Neural cell (in vitro differentiated cells): ENCODE measurements around the gene MTA1. TPM values are rescaled to one million over a fixed set of nuclear protein-coding genes. Genes with fewer than 3 reads are reported as not detected.

ENCODE experiments used
- H2AFZ ChIP-seq: fragments of 200-600, 300-800 bp; sonication (generic), shearing (Covaris generic); 2 replicates; pipeline ENCODE4 v1.6.0; 2014; ENCODE audit warnings: low read depth, mild to moderate bottlenecking, antibody characterized with exemption, low read length, moderate library complexity
- H3F3A ChIP-seq: fragments of 200-600 bp; shearing (Covaris generic); 2 replicates; pipeline ENCODE4 v1.6.1; 2016; ENCODE audit warnings: mild to moderate bottlenecking, moderate library complexity, mixed read lengths, antibody characterized with exemption, low read length; ENCODE audit not compliant: insufficient read depth, poor library complexity, severe bottlenecking
- H3K27ac ChIP-seq: fragments of 200-600, 300-800 bp; sonication (generic), shearing (Covaris generic); 2 replicates; pipeline ENCODE4 v1.5.1; 2014; ENCODE audit warnings: mild to moderate bottlenecking, low read length, moderate library complexity
- H3K27me3 ChIP-seq: fragments of 300-800, 200-600 bp; sonication (generic), shearing (Covaris generic); 2 replicates; pipeline ENCODE4 v1.6.0; 2014; ENCODE audit warnings: mild to moderate bottlenecking, low read depth, low read length, moderate library complexity; ENCODE audit not compliant: insufficient read depth
- H3K36me3 ChIP-seq: fragments of 300-800, 200-600 bp; sonication (generic), shearing (Covaris generic); 2 replicates; pipeline ENCODE4 v1.5.1; 2014; ENCODE audit warnings: mild to moderate bottlenecking, antibody characterized with exemption, low read length, moderate library complexity; ENCODE audit not compliant: insufficient read depth
- H3K4me2 ChIP-seq: fragments of 300-800, 200-600 bp; sonication (generic), shearing (Covaris generic); 2 replicates; pipeline ENCODE4 v1.6.0; 2014; ENCODE audit warnings: mild to moderate bottlenecking, low read length
- H3K4me3 ChIP-seq: fragments of 300-800, 200-600 bp; sonication (generic), shearing (Covaris generic); 2 replicates; pipeline ENCODE4 v1.5.1; 2014; ENCODE audit warnings: mild to moderate bottlenecking, low read length, moderate library complexity
- H3K79me2 ChIP-seq: fragments of 200-600 bp; shearing (Covaris generic); replicated peaks from 2 replicates; pipeline ENCODE4 v1.6.0; 2014; ENCODE audit warnings: mild to moderate bottlenecking, low read length, moderate library complexity; ENCODE audit not compliant: insufficient read depth
- H3K9ac ChIP-seq: fragments of 300-800, 200-600 bp; sonication (generic), shearing (Covaris generic); 2 replicates; pipeline ENCODE4 v1.6.1; 2016; ENCODE audit warnings: mild to moderate bottlenecking, low read length, mixed read lengths
- H3K9me2 ChIP-seq: fragments of 200-600 bp; shearing (Covaris generic); 2 replicates; pipeline ENCODE4 v1.6.1; 2016; ENCODE audit warnings: mild to moderate bottlenecking, low read length, mixed read lengths; ENCODE audit not compliant: insufficient read depth
- H3K9me3 ChIP-seq: fragments of 200-600, 300-800 bp; sonication (generic), shearing (Covaris generic); 2 replicates; pipeline ENCODE4 v1.6.1; 2016; ENCODE audit warnings: mild to moderate bottlenecking, mixed run types, low read length, moderate library complexity, mixed read lengths
- H4K20me1 ChIP-seq: fragments of 200-600 bp; shearing (Covaris generic); 2 replicates; pipeline ENCODE4 v1.6.1; 2016; ENCODE audit warnings: mild to moderate bottlenecking, mixed run types; ENCODE audit not compliant: insufficient read depth
- CTCF ChIP-seq: fragments of 450-650 bp; IDR thresholded peaks from 2 replicates; pipeline ENCODE4 v1.5.1; 2014; ENCODE audit warnings: antibody characterized with exemption, mild to moderate bottlenecking, moderate library complexity; ENCODE audit not compliant: poor library complexity, severe bottlenecking
- EP300 ChIP-seq: fragments of 450-650 bp; conservative IDR thresholded peaks from 2 replicates; pipeline ENCODE4 v1.6.1; 2014; ENCODE audit warnings: antibody characterized with exemption, mild to moderate bottlenecking, moderate library complexity; ENCODE audit not compliant: poor library complexity, severe bottlenecking
- EZH2 ChIP-seq: fragments of 200-600, 300-800 bp; shearing (Covaris generic), sonication (generic); IDR thresholded peaks from 2 replicates; pipeline ENCODE4 v1.6.1; 2014; ENCODE audit warnings: antibody characterized with exemption, low read length, borderline replicate concordance, mild to moderate bottlenecking; ENCODE audit not compliant: insufficient read depth, poor library complexity, severe bottlenecking
- MXI1 ChIP-seq: fragments of 450-650 bp; conservative IDR thresholded peaks from 2 replicates; pipeline ENCODE4 v1.6.1; 2014; ENCODE audit warnings: antibody characterized with exemption, mild to moderate bottlenecking; ENCODE audit not compliant: poor library complexity, severe bottlenecking
- POLR2AphosphoS5 ChIP-seq: IDR thresholded peaks from 2 replicates; pipeline ENCODE4 v1.6.1; 2012
- RAD21 ChIP-seq: fragments of 450-650 bp; conservative IDR thresholded peaks from 2 replicates; pipeline ENCODE4 v1.6.1; 2014; ENCODE audit warnings: antibody characterized with exemption, mild to moderate bottlenecking, moderate library complexity
- REST ChIP-seq: IDR thresholded peaks from 2 replicates; pipeline ENCODE4 v1.6.1; 2012; ENCODE audit warnings: borderline replicate concordance
- SMC3 ChIP-seq: fragments of 450-650 bp; conservative IDR thresholded peaks from 2 replicates; pipeline ENCODE4 v1.6.1; 2014; ENCODE audit warnings: antibody characterized with exemption, mild to moderate bottlenecking, moderate library complexity; ENCODE audit not compliant: poor library complexity
- TAF1 ChIP-seq: IDR thresholded peaks from 2 replicates; pipeline ENCODE4 v1.6.1; 2012; ENCODE audit warnings: low read depth
- polyA plus RNA-seq: library from polyadenylated mRNA; depleted of rRNA; stranded (reverse); fragments of >200 nt; gene quantifications from 2 replicates; pipeline ENCODE4 v1.2.3, GENCODE V29; 2014

Gene MTA1
- polyA plus RNA-seq, 1 donor from 2014 or later, result 94.0 TPM

- H4K20me1 ChIP-seq, result no peaks in the 10 kb centered on the region
- no peaks in the 10 kb centered on the region for H3K9me2 ChIP-seq
- H3K27ac ChIP-seq, result no peak overlapping the region
- no peak overlapping the region for H3K4me2 ChIP-seq
- H3K9ac ChIP-seq, result no peak overlapping the region
- no peak overlapping the region for H2AFZ ChIP-seq
- H3K79me2 ChIP-seq, result no peaks in the 10 kb centered on the region
- TF ChIP-seq EZH2 (no peak), SMC3 (no peak), EP300 (no peak), TAF1 (no peak), CTCF (no peak), POLR2AphosphoS5 (no peak), MXI1 (no peak), REST (no peak), RAD21 (no peak)
- no peaks in the 10 kb centered on the region for H3F3A ChIP-seq
- H3K36me3 ChIP-seq, result no peaks in the 10 kb centered on the region
- H3K27me3 ChIP-seq, result no peaks in the 10 kb centered on the region
- no peak overlapping the region for H3K4me3 ChIP-seq
- no peaks in the 10 kb centered on the region for H3K9me3 ChIP-seq
Measured at GRCh38 chr14:105382343-105383082, 37.1 kb upstream of the MTA1 start.

GRCh38 chr14:105383083-105383730 lies 36.4 kb upstream of the MTA1 start:
- no peaks in the 10 kb centered on the region for H3K79me2 ChIP-seq
- no peaks in the 10 kb centered on the region for H3K9me3 ChIP-seq
- no peak overlapping the region for H3K27ac ChIP-seq
- H3K9me2 ChIP-seq, result no peaks in the 10 kb centered on the region
- no peaks in the 10 kb centered on the region for H3K36me3 ChIP-seq
- no peak overlapping the region for H3K9ac ChIP-seq
- no peak overlapping the region for H2AFZ ChIP-seq
- H3K27me3 ChIP-seq, result no peaks in the 10 kb centered on the region
- TF ChIP-seq POLR2AphosphoS5 (no peak), EZH2 (no peak), TAF1 (no peak), REST (no peak), EP300 (no peak), CTCF (no peak), SMC3 (no peak), MXI1 (no peak), RAD21 (no peak)
- H3K4me2 ChIP-seq, result no peak overlapping the region
- no peaks in the 10 kb centered on the region for H3F3A ChIP-seq
- H4K20me1 ChIP-seq, result no peaks in the 10 kb centered on the region
- no peak overlapping the region for H3K4me3 ChIP-seq
